ENCODE measurements around the gene TAS1R3. TPM values are rescaled to one million over a fixed set of nuclear protein-coding genes. Genes with fewer than 3 reads are reported as not detected.

The TAS1R3 gene
- total and polyA plus RNA-seq, 2 donors (not counting 1 experiment from before 2014, with no cell fraction given), result 4.1 to 11.7 TPM

DNA sequence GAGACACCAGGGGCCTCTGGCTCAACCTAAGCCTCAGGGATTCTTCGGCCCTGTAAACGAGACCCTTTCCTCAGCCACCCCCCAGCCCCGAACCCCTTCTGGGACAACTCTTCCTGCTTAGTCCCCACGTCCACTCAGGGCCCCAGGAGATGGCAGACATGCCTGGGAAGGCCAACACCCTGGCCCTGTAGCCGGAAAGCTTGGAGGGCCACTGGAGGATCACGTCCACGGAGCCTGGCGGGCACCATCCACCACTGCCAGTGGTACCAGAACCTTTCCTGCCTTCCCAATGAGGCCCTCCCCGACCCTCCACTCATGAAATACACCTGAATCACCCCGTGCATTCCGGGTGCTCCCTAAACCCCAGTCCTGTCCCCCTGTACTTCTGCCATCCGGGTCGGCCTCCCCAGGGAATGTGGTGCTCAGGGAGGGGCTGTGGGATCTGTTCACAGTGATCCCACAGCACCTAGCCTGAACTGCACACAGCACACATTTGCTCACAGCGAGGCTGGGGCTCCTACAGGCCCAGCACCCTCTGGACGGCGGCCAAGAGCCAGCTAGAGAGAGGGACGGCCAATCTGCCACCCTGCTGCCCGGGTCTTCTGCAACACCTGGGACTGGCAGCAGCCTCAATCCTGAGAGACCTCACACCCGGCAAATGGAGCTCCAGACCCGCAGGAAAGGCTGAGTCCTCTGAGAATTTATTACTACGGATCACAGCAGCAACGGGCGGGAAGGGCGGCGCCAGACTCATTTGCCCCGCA lies 42.2 kb downstream of the TAS1R3 start:
- H3K9me3 ChIP-seq (ENCODE audit: control extremely low read depth in 1 of 3, control insufficient read depth in 2 of 3, insufficient read depth in 1 of 3, low read length in 2 of 3), result peaks cover 0 to 3% (median 0%) of the 10 kb centered on the region in 3 donors

More for the DNA sequence above, 42.2 kb downstream of the TAS1R3 start:
- Mint-ChIP-seq H3K4me1 (peaks cover 11% of the 10 kb centered on the region), H3K9me3 (ENCODE audit: insufficient read depth) (no peaks in the 10 kb centered on the region), H3K4me3 (peak overlapping the region; percentile 84), H3K27me3 (no peaks in the 10 kb centered on the region), H3K27ac (peak overlapping the region; percentile 53)
- Histone ChIP-seq H3K4me1 (ENCODE audit: control insufficient read depth in 2 of 2, insufficient read depth in 2 of 2, low read length in 2 of 2) (peaks cover 19 to 37% of the 10 kb centered on the region in 2 donors), H3K36me3 (replicated peaks in 1 of 2; ENCODE audit: control extremely low read depth in 1 of 2, control insufficient read depth in 1 of 2, extremely low read depth in 1 of 2, insufficient read depth in 2 of 2, low read length in 1 of 2) (peaks cover 0 to 10% of the 10 kb centered on the region in 2 experiments), H3K27ac (ENCODE audit: low read length in 2 of 2) (no peak overlapping the region), H3K4me3 (ENCODE audit: control extremely low read depth in 1 of 5, extremely low read depth in 1 of 5, insufficient read depth in 1 of 5, low read depth in 2 of 5, low read length in 4 of 5) (no peak overlapping the region), H3K4me2 (replicated peaks; ENCODE audit: low read depth, low read length, poor library complexity, severe bottlenecking) (peak overlapping the region; percentile 84), H3K79me2 (ENCODE audit: control insufficient read depth, insufficient read depth, low read length) (peaks cover 15% of the 10 kb centered on the region), H3K9ac (ENCODE audit: low read length) (no peak overlapping the region), H4K20me1 (ENCODE audit: control insufficient read depth, insufficient read depth, low read length, poor library complexity, severe bottlenecking) (peaks cover 21% of the 10 kb centered on the region), H2AFZ (ENCODE audit: insufficient read depth, low read depth, low read length, poor library complexity, severe bottlenecking) (no peak overlapping the region), H3K27me3 (replicated peaks in 1 of 4; ENCODE audit: control extremely low read depth in 1 of 4, control insufficient read depth in 3 of 4, insufficient read depth in 4 of 4, low read length in 3 of 4) (no peaks in the 10 kb centered on the region)
- DNase-seq, result no peak
- 96% methylated on average over 22 of the region's 26 CpGs for WGBS (ENCODE audit: insufficient coverage)
- ChIA-PET POLR2A (interaction anchor here (0.6 to 1.0 kb wide), 2 partner anchors 26 to 30 kb away, joined by 3 read pairs; partner anchors contain the start of gene CCNL2), CTCF (interaction anchor here (0.6 to 3.2 kb wide), 10 partner anchors 23 to 388 kb away, joined by 3 to 16 read pairs (median 4); partner anchors contain the start of gene CCNL2)
- intact Hi-C loops (cut with micrococcal nuclease), result no loop called here
- no peak for ATAC-seq (ENCODE audit: low read depth)
- no peak for TF ChIP-seq EZH2 (IDR thresholded peaks at IDR 0.05; ENCODE audit: borderline replicate concordance, insufficient read depth, low read depth, low read length, poor library complexity, severe bottlenecking)
- TF ChIP-seq, protein P1, sequence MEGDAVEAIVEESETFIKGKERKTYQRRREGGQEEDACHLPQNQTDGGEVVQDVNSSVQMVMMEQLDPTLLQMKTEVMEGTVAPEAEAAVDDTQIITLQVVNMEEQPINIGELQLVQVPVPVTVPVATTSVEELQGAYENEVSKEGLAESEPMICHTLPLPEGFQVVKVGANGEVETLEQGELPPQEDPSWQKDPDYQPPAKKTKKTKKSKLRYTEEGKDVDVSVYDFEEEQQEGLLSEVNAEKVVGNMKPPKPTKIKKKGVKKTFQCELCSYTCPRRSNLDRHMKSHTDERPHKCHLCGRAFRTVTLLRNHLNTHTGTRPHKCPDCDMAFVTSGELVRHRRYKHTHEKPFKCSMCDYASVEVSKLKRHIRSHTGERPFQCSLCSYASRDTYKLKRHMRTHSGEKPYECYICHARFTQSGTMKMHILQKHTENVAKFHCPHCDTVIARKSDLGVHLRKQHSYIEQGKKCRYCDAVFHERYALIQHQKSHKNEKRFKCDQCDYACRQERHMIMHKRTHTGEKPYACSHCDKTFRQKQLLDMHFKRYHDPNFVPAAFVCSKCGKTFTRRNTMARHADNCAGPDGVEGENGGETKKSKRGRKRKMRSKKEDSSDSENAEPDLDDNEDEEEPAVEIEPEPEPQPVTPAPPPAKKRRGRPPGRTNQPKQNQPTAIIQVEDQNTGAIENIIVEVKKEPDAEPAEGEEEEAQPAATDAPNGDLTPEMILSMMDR (IDR thresholded peaks at IDR 0.05), result no peak
